ENCODE results near the gene CLIC6.

DNA sequence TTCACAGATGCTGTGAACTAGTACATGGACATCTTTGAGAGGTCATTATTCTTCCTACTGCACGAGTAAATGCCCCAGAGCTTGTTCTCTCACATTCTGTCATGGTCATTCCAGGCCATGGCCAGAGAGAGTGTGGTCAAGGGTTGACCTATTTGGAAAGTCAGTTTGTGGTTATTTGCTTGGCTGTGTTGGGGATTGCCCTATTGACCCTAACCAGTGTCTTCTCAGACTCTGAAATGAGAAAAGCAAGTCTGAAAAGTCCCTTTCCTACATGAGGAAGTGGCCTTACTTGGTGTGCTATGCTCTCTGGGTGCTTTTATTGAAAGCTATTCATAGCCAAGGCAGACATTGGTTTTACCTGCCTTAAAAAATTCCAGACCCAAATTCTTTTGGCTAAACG is 26.6 kb downstream of the CLIC6 start:
- TF ChIP-seq, protein P1, sequence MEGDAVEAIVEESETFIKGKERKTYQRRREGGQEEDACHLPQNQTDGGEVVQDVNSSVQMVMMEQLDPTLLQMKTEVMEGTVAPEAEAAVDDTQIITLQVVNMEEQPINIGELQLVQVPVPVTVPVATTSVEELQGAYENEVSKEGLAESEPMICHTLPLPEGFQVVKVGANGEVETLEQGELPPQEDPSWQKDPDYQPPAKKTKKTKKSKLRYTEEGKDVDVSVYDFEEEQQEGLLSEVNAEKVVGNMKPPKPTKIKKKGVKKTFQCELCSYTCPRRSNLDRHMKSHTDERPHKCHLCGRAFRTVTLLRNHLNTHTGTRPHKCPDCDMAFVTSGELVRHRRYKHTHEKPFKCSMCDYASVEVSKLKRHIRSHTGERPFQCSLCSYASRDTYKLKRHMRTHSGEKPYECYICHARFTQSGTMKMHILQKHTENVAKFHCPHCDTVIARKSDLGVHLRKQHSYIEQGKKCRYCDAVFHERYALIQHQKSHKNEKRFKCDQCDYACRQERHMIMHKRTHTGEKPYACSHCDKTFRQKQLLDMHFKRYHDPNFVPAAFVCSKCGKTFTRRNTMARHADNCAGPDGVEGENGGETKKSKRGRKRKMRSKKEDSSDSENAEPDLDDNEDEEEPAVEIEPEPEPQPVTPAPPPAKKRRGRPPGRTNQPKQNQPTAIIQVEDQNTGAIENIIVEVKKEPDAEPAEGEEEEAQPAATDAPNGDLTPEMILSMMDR (IDR thresholded peaks at IDR 0.05), result no peak
- no peak for TF ChIP-seq ZFX (IDR thresholded peaks at IDR 0.05; ENCODE audit: borderline replicate concordance)
